Breast epithelium (tissue), 3 donors: Measurements from ENCODE around the gene APOBR.

ENCODE experiments used
- CTCF ChIP-seq, 3 donors: fragments of 450-650 bp; IDR thresholded peaks; one replicate each; pipeline ENCODE4 v1.5.1; 2016 to 2017; ENCODE audit warnings: antibody characterized with exemption in 3 of 3, mild to moderate bottlenecking in 3 of 3, moderate library complexity in 3 of 3
- POLR2A ChIP-seq: fragments of 450-650 bp; IDR thresholded peaks from one replicate; pipeline ENCODE4 v1.6.1; 2016; ENCODE audit warnings: antibody characterized with exemption, mild to moderate bottlenecking, moderate library complexity
- POLR2AphosphoS5 ChIP-seq, 3 donors: sonication (generic); formaldehyde crosslinking; IDR thresholded peaks; one replicate each; pipeline ENCODE4 v1.6.1; 2017; ENCODE audit warnings: antibody characterized with exemption in 3 of 3

GRCh38 chr16:28495795-28496749 is 1.6 kb downstream of the APOBR start:
- TF ChIP-seq CTCF (IDR thresholded peaks at IDR 0.05) (no peak), POLR2A (no peak), POLR2AphosphoS5 (IDR thresholded peaks at IDR 0.05) (no peak)
